Activated CD4-positive, alpha-beta T cell treated with anti-CD3 and anti-CD28 coated beads, Interleukin-2, amount 50 U/mL, for 16 hours (primary cell): Measurements from ENCODE around the gene B3GNT7.
"Not testable (repeated sequence)": the region's sequence is repeated elsewhere in the genome, so short reads cannot be mapped to it uniquely, and the experiment has no call there.

Experiments used
- DNase-seq: peaks from one replicate; pipeline ENCODE4 v3.0.0-alpha.2; 2020

The B3GNT7 gene

GRCh38 chr2:231395188-231396057 lies at the start of gene B3GNT7:
Gene B3GNT7 (plus strand): TSS chr2:231395710. CDS start chr2:231395804, 94 bp downstream.
- no peak for DNase-seq

- DNase-seq = no peak
These were observed 48.4 kb upstream of the B3GNT7 start for GRCh38 chr2:231347081-231347480.

GRCh38 chr2:231347638-231348037 lies 47.9 kb upstream of the B3GNT7 start:
- no peak for DNase-seq

GRCh38 chr2:231348173-231348572 lies 47.3 kb upstream of the B3GNT7 start:
- no peak for DNase-seq

GRCh38 chr2:231348704-231349373 lies 46.7 kb upstream of the B3GNT7 start:
- DNase-seq = no peak

GRCh38 chr2:231349374-231349735 lies 46.2 kb upstream of the B3GNT7 start:
- DNase-seq = not testable (repeated sequence)

GRCh38 chr2:231351648-231352047 lies 43.9 kb upstream of the B3GNT7 start:
- DNase-seq = no peak

- DNase-seq = no peak
These were observed 42.0 kb upstream of the B3GNT7 start for GRCh38 chr2:231353469-231353868.

- DNase-seq = no peak
These were observed 39.7 kb upstream of the B3GNT7 start for GRCh38 chr2:231355508-231356465.

GRCh38 chr2:231356466-231356844 lies 39.1 kb upstream of the B3GNT7 start:
- DNase-seq = no peak

GRCh38 chr2:231357048-231357447 lies 38.5 kb upstream of the B3GNT7 start:
- DNase-seq = no peak

- no peak for DNase-seq
These were observed 37.6 kb upstream of the B3GNT7 start for GRCh38 chr2:231357931-231358330.

- DNase-seq = no peak
These were observed 36.1 kb upstream of the B3GNT7 start for GRCh38 chr2:231359441-231359840.

- DNase-seq = no peak
These were observed 35.6 kb upstream of the B3GNT7 start for GRCh38 chr2:231359948-231360347.

- DNase-seq = no peak
These were observed 35.1 kb upstream of the B3GNT7 start for GRCh38 chr2:231360401-231360800.

GRCh38 chr2:231360881-231361371 lies 34.6 kb upstream of the B3GNT7 start:
- no peak for DNase-seq

GRCh38 chr2:231361701-231362554 lies 33.6 kb upstream of the B3GNT7 start:
- DNase-seq = peak; percentile 31

- no peak for DNase-seq
These were observed 32.8 kb upstream of the B3GNT7 start for GRCh38 chr2:231362555-231363184.

- no peak for DNase-seq
These were observed 31.4 kb upstream of the B3GNT7 start for GRCh38 chr2:231364061-231364460.

- DNase-seq = no peak
These were observed 30.3 kb upstream of the B3GNT7 start for GRCh38 chr2:231364961-231365810.
